Neutrophil (primary cell): ENCODE results near the gene ROR2.

ENCODE experiments used
- H3K27ac ChIP-seq: fragments of 200-600 bp; sonication (generic); 2 replicates; pipeline ENCODE4 v1.5.1; 2016; ENCODE audit warnings: mild to moderate bottlenecking, moderate library complexity
- H3K27me3 ChIP-seq: fragments of 200-600 bp; sonication (generic); 2 replicates; pipeline ENCODE4 v1.6.0; 2016; ENCODE audit warnings: mild to moderate bottlenecking
- H3K36me3 ChIP-seq: fragments of 200-600 bp; sonication (generic); 2 replicates; pipeline ENCODE4 v1.5.1; 2017
- H3K4me1 ChIP-seq, 2 experiments: fragments of 200-600 bp in 1 of 2; sonication (generic) in 1 of 2; 1 replicate in 1 of 2; 2 replicates in 1 of 2; pipeline versions ENCODE4 v1.5.1 to v1.6.1; 2013 to 2016; ENCODE audit warnings: low read depth in 1 of 2, low read length in 1 of 2, mild to moderate bottlenecking in 1 of 2, moderate library complexity in 1 of 2; ENCODE audit not compliant: control insufficient read depth in 1 of 2, insufficient read depth in 1 of 2
- H3K4me3 ChIP-seq, 2 experiments: fragments of 200-600 bp in 1 of 2; sonication (generic) in 1 of 2; 1 replicate in 1 of 2; 2 replicates in 1 of 2; pipeline ENCODE4 v1.5.1; 2013 to 2016; ENCODE audit warnings: low read depth in 1 of 2, low read length in 1 of 2, mild to moderate bottlenecking in 1 of 2, moderate library complexity in 1 of 2
- H3K9me3 ChIP-seq: fragments of 200-600 bp; sonication (generic); 2 replicates; pipeline ENCODE4 v1.5.1; 2016
- TF ChIP-seq, protein P1 (sequence below): fragments of 200-600 bp; sonication (generic); IDR thresholded peaks from 2 replicates; pipeline ENCODE4 v1.5.1; 2016; ENCODE audit warnings: antibody characterized with exemption

Gene ROR2

GRCh38 chr9:91760906-91761305 lies 189.1 kb downstream of the ROR2 start:
- Histone ChIP-seq H3K4me3 (no peak overlapping the region), H3K9me3 (no peaks in the 10 kb centered on the region), H3K36me3 (no peaks in the 10 kb centered on the region), H3K27ac (no peak overlapping the region), H3K4me1 (no peaks in the 10 kb centered on the region), H3K27me3 (peaks cover 18% of the 10 kb centered on the region)
- TF ChIP-seq, protein P1, sequence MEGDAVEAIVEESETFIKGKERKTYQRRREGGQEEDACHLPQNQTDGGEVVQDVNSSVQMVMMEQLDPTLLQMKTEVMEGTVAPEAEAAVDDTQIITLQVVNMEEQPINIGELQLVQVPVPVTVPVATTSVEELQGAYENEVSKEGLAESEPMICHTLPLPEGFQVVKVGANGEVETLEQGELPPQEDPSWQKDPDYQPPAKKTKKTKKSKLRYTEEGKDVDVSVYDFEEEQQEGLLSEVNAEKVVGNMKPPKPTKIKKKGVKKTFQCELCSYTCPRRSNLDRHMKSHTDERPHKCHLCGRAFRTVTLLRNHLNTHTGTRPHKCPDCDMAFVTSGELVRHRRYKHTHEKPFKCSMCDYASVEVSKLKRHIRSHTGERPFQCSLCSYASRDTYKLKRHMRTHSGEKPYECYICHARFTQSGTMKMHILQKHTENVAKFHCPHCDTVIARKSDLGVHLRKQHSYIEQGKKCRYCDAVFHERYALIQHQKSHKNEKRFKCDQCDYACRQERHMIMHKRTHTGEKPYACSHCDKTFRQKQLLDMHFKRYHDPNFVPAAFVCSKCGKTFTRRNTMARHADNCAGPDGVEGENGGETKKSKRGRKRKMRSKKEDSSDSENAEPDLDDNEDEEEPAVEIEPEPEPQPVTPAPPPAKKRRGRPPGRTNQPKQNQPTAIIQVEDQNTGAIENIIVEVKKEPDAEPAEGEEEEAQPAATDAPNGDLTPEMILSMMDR = no peak

GRCh38 chr9:91758491-91758981 lies 191.5 kb downstream of the ROR2 start:
- H3K4me1 ChIP-seq = no peaks in the 10 kb centered on the region
- H3K4me3 ChIP-seq = no peak overlapping the region
- H3K9me3 ChIP-seq = no peaks in the 10 kb centered on the region
- no peak overlapping the region for H3K27ac ChIP-seq
- no peaks in the 10 kb centered on the region for H3K36me3 ChIP-seq
- TF ChIP-seq, protein P1 = no peak
- H3K27me3 ChIP-seq = no peaks in the 10 kb centered on the region

- Histone ChIP-seq H3K36me3 (no peaks in the 10 kb centered on the region), H3K4me1 (no peaks in the 10 kb centered on the region), H3K9me3 (no peaks in the 10 kb centered on the region), H3K4me3 (no peak overlapping the region), H3K27ac (no peak overlapping the region), H3K27me3 (peaks cover under 1% of the 10 kb centered on the region)
- TF ChIP-seq, protein P1 = no peak
Observed at GRCh38 chr9:91757782-91758181, 192.2 kb downstream of the ROR2 start.

GRCh38 chr9:91756510-91756780 lies 193.6 kb downstream of the ROR2 start:
- TF ChIP-seq, protein P1 = no peak
- no peak overlapping the region for H3K27ac ChIP-seq
- no peak overlapping the region for H3K4me3 ChIP-seq
- no peaks in the 10 kb centered on the region for H3K4me1 ChIP-seq
- peaks cover 10% of the 10 kb centered on the region for H3K27me3 ChIP-seq
- no peaks in the 10 kb centered on the region for H3K36me3 ChIP-seq
- no peaks in the 10 kb centered on the region for H3K9me3 ChIP-seq

GRCh38 chr9:91755761-91756509 lies 194.1 kb downstream of the ROR2 start:
- Histone ChIP-seq H3K4me1 (no peaks in the 10 kb centered on the region), H3K27me3 (peaks cover 14% of the 10 kb centered on the region), H3K36me3 (no peaks in the 10 kb centered on the region), H3K4me3 (no peak overlapping the region), H3K9me3 (no peaks in the 10 kb centered on the region), H3K27ac (no peak overlapping the region)
- TF ChIP-seq, protein P1 = no peak
